ENCODE data around the gene TTC39B.
"Not testable (repeated sequence)": the region's sequence is repeated elsewhere in the genome, so short reads cannot be mapped to it uniquely, and the experiment has no call there.

TTC39B gene

DNA sequence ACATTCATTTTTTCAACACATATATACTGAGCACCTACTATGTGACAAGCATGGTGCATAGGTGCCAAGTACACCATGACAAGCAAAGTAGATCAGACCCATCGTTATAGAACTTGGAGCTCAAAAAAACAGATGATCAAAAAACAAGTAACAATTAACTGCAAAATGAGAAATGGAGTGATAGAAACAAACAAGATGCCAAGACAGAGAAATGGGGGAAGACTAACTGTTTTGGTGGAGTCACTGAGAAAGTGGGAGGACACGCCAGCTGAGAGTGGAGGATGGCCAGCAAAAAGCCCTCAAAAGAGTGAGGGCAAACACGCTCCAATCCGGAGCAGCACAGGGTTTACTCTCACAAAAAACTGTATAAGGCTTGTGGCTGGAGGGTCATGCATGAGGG is 50.6 kb downstream of the TTC39B start:
- DNase-seq: no peak

DNA sequence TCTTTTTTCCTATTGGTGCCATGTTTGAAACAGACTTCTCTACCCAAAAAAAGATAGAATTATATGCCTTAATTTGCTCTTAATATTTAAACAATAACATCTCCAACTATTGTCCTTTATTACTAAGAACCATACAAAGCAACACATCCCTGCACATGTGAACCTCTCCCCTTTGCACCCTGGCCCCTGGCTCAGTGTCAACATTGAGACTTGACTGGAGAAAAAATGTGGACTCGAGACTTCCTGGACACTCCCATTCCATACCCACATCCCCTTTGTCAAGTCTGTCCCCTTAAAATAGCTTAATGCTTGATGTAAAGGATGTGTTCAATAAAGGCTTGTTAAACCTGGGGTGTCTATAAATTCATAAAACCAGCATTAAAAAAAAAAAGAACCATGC is 53.2 kb downstream of the TTC39B start:
- DNase-seq: no peak

DNA sequence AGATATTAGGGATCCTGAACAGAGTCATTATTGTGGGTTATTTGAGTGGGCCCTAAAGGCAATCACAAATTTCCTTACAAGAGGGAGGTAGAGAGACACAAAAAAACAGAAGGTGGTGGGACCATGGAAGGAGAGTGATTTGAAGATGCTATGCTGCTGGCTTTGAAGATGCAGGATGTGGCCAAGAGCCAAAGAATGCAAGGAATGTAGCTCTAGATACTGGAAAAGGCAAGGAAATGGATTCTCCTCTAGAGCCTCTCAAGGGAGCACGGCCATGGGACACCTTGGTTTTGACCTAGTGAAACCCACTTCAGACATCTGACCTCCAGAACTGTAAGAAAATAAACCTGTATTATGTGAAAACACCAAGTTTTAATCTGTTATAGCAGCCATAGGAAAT is 53.8 kb downstream of the TTC39B start:
- no peak for DNase-seq

DNA sequence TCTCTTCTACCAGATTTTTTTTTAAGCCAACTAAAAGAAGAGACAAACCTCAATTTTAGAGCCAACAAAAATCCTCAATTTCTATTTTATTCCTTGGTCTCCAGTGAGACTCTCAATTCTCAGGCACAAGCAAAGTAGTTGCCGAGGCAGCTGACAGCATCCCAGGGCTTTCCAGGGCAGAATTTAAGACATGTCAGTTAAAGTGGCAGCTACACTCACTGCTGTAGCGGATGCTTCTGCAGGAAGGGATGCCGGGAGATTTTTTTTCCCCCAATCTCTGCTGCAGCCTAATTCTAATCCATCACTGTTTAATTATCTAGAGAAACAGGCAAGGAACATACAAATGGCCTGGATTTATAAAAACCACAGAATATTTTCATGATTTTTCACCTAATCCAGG is 57.0 kb downstream of the TTC39B start:
- no peak for DNase-seq

DNA sequence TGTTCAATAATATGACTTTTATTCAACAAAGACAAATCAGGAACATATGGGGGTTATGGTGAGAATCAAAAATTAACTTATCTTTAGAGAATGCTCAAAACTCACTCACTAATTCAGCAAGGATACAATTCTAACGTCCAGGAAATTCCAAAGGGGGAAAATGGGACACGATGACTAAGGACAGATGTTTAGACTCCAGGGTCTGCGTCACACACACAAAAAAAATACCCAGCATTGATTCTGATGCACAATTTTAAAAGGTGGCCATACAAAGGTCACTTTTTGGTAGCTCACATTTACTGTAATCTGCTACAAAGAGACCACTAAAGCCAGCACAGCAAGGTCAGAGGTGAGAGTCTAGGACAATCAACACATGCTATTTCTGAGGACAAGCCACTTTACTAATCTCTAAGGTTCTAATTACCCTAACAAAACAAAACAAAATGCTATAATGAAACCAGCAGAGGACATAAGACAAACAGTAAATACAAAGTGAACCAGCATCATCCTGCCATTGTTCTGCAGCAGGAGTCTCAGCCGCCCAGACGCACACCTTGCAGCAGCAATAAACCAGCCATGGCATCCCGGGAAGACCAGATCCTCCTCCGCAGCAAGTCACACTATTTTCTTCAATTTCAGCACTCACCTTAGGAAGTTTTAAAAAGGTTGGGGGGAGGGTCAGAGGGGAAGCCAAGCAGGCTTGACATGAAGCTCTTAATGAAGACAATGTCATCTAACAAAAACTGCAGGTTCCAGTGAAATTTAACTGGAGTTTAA is 57.8 kb downstream of the TTC39B start:
- DNase-seq: no peak

DNA sequence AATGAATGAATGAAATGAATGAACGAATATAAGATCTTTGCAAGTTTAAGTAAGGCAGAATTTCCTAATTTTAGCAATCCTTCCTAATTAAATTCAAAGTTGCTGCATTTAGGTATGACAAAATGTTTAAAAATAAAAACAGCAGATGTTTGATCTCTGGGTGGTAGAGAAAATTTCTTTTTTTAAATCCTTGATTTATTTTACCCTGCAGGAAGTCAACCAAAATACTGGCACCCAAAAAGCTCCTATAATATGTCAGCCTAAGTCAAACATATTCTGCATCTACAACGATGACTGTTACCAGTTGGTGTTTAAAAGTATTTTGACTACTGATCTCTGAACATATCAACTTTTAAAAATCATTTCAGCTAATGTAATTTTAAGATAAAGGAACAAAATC is 58.4 kb downstream of the TTC39B start:
- no peak for DNase-seq

DNA sequence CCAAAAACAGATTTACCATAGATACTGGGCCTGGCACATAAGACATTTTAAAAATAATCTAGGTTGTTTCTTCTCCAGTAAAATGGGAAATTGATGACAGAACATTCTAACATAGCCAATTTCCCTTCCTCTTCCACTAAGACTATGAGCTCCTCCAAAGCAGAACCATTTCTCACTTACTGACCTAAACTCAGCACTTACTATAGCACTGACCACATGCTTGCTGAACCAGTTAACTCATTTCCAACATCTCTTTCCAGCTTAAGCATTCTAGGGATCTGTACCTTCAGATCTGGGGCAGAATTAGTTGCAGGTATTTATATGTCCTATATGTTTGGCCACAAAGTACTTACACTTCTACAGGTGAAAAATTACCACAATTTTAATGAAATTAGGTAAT is 58.9 kb downstream of the TTC39B start:
- no peak for DNase-seq

DNA sequence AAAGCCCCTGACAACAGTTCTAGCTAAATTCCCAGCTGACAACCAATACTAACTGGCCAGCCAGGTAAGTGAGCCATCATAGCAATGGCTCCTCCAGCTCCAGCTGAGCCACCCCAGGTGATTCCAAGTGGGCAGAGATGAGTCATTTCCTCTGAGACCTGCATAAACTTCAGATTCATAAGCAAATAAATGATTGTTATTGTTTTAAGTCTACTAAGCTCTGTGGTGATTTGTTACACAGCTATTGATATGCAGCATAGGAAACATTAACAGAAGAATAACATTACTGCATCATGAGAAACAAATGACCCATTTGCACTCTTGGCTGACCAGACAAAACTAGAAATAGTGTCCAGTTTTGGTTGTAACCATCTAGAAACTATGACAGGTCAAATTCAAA is 60.3 kb downstream of the TTC39B start:
- DNase-seq: no peak

DNA sequence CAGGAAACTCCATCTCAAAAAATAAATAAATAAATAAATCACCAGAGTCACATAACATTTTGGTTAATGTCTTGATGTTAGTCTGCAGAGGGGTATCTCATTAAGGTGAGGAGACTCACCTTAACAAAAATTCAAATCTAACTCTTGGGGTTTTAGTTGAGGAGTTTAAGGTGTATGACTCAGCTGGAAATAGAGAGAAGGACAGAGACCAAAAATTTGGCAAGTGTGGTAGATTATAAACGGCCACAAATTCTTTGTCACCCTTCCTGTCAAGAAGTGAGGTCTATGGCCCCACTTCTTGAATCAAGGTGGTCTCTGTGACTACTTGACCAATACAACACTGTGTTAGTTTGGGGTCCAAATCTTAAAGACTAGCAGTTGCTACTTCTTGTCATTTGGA is 60.8 kb downstream of the TTC39B start:
- no peak for DNase-seq

DNA sequence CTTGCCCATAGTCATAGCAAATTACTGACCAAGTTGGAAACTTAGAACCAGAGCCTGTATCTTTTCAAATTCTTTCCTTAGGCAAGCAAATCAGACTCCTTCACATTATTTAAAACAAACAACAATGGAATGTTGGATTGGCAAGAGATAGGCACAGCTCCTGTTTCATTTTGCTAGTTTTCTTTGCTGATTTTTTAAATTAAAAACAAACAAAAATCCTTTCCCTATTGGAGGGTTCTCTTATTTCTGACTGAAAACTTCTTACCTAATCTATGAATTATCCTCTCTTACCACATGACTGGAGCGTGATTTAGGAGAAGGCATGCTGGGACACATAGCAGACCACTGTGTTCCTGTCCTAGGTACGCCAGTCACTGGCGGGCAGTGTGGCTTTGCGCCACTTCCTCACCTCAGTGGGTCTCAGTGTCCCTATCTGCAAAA is 63.0 kb downstream of the TTC39B start:
- DNase-seq: no peak

DNA sequence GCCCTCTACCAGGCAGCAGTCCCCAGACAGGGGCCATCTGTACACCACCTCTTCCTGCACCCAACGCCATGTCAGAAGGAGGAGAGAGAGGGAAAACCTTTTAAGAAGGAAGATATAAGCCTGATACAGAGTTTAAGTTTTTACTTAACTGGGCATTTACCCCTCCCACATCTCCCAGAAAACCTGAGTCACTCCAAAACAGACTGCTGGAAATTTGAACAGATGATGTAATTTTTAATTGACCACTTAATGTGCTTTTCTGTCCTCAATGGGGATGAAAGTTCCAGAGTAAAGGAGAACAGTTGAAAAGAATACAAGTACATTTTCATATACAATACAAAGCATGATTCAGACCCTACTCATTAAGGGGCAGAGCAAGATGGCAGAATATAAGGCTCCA is 63.9 kb downstream of the TTC39B start:
- DNase-seq: no peak

DNA sequence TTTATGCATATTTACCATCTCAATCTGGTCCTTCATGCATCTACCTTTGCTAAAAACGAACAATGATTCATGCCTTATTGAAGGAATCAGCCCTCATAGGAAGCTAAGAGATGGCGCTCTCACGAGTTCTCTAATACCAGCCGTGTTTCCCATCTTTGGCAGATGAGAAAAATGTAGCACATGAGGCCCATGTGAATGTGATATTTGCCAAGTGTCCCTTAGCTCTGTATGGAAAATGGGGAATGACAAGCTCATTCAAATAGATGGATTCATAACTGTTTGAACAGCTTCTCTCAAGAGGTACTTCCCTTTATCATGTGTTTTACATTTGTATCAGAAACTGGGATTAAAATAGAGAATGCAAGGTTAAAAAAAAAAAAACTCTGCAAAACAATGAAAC is 66.1 kb downstream of the TTC39B start:
- DNase-seq: no peak

DNA sequence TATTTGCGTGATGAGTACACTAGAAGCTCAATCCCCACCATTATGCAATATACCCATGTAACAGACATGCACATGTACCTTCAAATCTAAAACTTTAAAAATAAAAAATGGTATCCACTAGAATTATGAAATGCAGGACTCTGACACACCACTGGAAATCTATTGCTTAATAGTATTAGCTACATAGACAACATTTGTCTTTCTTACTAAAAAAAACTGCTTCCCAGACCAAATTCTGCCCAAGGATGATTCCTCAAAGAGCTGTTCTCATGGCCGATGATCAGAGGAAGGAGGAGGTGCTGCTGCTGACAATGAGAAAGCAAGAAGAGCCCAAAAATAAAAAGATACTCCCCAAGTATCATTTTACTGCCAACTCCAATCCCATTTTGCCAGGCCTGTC is 67.2 kb downstream of the TTC39B start:
- no peak for DNase-seq

DNA sequence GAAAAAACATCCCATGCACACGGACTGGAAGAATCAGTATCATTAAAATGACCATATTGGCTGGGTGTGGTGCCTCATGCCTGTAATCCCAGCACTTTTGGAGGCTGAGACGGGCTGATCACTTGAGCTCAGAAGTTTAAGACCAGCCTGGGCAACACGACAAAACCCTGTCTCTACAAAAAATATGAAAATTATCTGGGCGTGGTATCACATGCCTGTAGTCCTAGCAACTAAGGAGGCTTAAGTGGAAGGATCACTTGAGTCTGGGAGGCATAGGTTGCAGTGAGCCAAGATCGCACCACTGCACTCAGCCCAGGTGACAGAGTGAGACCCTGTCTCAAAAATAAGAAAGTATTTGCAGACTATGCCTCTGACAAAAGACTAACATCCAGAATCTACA is 68.4 kb downstream of the TTC39B start:
- no peak for DNase-seq

DNA sequence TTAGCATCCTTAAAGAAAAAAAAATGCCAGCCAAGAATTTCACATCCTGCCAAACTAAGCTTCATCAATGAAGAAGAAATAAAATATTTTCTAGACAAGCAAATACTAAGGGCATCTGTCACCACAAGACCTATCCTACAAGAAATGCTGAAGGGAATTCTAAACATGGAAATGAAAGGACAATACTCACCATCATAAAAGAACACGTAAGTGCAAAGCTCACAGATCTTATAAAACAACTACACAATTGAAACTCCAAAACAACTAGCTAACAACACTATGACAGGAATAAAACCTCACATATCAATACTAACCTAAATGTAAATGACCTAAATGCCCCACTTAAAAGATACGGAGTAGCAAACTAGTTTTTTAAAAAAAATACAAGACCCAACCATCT is 71.4 kb downstream of the TTC39B start:
- DNase-seq: no peak

DNA sequence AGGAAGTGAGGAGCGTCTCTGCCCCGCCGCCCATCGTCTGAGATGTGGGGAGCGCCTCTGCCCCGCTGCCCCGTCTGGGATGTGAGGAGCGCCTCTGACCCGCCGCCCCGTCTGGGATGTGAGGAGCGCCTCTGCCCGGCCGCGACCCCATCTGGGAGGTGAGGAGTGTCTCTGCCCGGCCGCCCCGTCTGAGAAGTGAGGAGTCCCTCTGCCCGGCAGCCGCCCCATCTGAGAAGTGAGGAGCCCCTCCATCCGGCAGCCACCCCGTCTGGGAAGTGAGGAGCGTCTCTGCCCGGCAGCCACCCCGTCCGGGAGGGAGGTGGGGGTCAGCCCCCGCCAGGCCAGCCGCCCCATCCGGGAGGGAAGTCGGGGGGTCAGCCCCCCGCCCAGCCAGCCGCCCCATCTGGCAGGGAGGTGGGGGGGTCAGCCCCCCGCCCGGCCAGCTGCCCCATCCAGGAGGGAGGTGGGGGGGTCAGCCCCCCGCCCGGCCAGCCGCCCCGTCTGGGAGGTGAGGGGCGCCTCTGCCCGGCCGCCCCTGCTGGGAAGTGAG is 73.0 kb downstream of the TTC39B start:
- DNase-seq: not testable (repeated sequence)

DNA sequence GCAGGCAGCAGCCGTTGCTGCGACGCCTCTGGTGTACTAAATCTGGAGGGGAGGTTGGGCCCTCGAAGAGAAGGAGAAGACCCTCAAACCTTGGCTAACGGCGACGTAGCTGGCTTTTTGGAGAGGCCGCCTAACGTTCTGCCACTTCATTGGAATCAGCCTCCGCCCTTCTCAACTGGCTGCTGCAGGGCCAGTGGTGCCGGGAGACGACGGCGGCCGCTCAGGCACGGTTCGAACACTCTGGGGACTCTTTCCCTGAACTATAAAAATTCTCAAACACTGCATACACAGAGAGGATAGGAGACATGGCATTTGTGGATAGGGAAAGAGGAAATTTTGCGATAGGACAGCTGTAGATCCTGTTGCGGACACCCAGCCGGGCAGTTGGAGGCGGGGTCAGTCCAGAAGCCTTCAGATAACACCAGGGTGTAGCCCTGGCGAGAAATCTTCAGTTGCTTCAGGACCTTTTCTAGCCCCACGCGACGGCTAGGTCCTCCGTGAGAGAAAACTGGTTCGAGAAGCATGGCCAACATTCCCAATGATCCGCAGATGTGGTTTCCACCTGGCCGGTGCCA is 74.2 kb downstream of the TTC39B start:
- DNase-seq: not testable (repeated sequence)

DNA sequence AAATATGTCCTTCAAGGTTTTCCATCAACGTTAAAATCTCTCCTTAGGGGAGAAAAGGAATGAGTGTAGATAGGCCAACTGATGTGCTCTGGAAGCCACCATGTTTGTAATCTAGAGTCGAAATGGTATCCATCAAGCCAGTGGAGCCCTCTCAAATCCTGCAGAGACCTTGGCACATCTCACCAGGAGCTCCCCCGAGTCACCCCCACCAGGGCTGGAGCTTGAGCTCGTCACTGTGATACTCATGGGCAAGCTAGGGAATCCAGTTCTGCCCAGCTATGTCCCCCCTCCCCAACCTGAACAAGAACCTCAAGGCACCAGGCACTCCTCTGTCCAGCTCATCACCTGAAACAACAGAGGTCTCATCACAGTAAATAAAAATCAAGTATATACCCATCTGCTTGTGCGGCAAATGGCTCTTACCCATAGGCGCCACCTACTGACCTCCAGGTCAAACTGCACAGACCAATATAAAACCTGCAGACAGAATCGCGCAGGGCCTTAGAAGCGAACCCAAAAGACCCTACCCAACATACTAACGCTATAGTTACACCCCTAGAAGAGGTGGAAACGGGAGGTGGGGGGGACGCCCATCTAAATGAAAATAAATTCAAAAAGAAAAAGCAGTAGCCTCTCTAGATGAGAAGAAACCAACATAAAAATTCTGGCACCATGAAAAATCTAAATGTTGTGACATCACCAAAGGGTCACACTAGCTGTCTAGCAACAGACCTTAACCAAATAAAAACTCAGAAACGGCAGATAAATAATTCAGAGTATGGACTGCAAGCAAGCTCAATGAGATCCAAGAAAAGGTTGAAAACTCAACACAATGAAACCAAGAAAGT is 75.0 kb downstream of the TTC39B start:
- no peak for DNase-seq

DNA sequence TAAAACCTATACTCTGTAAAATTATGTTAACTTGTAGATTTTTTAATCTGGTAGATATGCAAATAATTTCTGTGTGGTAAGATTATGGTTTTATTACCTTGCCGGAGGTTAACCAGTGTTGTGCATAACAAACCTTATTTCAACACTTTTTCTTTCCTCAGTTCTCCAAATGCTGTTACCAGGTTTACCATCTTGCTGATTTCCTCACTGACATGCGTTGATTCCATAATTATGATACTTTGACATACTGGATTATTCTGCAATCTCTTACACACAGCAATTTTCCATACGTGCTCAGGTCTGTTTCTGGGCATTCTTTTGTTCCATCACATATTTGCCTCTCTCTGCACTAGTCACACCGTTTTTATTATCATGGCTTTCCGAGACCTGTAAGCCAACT is 77.6 kb downstream of the TTC39B start:
- DNase-seq: no peak

DNA sequence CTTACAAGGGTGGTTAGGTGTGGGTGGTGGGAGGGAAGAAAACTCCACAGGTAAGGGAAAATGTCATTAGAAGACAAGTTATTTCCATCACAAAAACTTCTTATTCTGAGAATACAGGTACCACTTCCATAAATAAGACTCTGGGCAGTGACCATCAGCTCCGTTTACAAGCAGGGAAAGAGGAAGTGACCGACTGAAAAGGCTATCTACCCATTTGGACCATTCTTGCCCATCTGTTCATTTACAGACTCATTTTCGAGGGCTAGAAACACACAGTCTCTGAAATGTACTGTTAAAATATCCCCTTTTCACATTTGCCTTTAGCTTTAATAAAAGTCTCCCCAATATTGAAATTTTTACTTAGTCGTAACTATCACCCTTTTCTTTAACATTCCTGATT is 79.5 kb downstream of the TTC39B start:
- DNase-seq: no peak

DNA sequence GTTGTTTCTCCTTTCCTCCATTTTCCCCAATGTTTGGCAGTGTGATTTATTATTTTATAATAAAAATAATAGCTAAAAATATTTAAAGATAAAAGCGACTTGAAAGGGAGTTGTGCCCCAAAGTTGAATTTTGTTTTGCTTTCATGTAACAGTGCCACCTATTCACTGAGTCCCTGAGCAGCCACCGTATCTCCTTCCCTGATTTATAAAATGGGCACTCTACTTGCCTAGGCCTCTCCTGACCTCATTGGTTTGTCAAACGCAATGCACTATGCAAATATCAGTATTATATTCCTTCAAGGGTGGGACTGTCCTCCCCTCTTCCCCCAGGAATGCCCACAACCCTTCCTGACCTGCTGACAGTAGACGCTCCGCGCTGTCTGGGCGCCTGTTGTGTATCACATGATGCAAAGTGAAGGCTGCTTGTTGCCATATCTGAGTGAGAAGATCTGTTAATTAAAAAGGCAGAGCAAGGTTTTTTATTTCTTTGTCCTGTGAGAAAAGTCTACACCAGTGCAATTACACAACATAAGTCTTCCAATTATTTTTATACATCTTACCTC is 81.4 kb downstream of the TTC39B start:
- DNase-seq: no peak

DNA sequence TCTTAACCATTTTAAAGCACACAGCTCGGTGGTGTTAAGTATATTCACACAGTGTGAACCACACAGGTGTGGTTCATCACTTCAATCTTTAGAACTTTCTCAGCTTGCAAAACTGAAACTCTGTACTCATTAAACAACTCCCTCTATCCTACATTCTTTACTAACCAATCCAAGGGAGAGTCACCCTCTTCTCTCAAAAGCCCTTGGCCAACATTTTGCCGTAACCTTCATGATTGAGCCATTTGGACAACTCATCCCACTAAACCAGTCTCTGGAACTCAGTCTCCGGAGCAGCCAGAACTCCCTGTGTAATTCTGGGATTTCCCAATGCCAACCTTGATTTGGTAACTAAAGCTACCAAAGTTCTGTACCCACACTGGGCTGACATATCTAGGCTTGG is 84.7 kb downstream of the TTC39B start:
- no peak for DNase-seq

DNA sequence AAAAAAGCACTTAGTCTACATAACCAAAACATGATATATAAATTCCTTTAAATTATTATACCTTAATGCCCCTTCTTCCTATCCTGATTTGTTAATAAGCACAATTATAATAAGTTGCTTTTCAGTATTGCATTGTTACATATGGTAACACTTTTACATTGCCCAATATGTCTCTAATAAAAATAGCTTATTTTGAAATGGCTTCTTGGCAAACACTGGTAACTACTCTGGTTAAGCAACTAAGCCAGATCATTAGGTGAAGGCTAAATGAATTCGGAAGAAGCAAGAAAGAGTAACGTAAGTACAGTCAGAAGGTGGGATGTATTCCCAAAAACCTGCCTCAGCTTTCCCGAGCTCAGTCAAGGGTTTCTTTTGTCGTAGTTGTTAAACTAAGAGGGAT is 85.3 kb downstream of the TTC39B start:
- DNase-seq: no peak

All from activated CD4-positive, CD25-positive, alpha-beta regulatory T cell (primary cell).